NCI-H345 (cell line): ENCODE measurements around the gene CAND2.

ENCODE experiments used
- DNase-seq: peaks from one replicate; lab custom pipeline; 2025; lab: John Stamatoyannopoulos, UW

The CAND2 gene

DNA sequence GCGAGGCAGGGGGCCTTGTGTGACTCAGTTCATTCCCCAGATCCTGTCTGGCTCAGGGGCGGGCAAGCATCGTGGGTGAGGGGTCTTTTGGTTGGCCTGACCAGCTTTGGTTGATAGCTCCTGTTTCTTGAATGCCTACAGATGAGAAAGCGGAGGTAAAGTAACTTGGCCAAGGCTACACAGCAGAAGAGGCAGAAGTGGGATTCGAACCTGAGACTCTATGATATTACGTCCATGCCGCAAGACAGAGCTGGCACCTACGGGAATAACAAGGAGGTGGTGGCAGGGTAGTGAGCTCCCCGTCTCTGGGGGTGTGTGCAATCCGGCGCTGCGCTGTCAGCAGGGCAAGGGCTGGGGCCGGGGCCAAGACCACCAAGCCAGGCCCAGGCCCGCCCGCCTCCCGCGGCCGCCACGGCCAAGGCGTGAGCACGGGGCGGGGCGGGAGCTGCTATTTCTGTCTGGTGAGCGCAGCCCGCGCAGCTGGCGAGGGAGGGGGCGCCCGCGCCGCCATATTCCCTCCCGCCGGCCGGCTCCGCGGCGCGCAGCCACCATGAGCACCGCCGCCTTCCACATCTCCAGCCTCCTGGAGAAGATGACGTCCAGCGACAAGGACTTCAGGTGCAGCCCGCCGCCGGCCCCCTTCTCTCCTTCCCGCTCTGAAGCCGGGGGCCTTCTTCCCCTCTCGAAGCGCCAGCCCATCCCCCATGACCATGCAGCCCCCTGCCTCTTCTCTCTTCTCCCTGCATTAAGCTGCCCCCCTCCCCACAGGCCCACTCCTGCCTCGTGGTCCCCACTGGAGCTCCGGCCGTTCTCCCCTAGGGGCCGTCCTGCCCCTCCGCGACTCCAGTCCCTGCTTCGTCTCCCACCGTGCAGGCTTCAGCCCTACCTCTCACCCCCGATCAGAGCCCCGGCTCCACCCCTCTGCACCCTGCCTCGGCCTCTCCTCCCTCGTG lies at the start of gene CAND2:
TSS of gene CAND2 (plus strand) at position 510 of the 953 bp plus-strand sequence. CDS start at position 551, 41 bp downstream.
- peak; percentile 57 for DNase-seq

DNA sequence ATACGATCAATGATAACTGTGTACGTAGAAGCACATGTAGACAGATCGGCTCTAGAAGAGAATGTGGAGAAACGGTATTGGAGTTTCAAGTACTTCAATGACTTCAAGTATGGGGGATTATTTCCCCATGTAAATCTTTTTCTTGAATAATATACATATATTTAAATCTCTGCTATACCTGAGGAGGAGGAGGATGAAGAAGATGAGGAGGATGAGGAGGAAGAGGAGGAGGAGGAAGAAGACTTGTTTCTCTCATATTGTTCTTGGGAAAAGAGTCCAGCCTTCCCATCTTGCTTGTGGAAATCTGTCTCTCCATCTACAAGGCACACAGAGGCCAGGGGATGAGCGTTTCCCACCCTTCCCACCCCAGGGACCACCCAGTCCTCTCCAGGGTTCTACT lies 48.0 kb upstream of the CAND2 start:
- no peak for DNase-seq

DNA sequence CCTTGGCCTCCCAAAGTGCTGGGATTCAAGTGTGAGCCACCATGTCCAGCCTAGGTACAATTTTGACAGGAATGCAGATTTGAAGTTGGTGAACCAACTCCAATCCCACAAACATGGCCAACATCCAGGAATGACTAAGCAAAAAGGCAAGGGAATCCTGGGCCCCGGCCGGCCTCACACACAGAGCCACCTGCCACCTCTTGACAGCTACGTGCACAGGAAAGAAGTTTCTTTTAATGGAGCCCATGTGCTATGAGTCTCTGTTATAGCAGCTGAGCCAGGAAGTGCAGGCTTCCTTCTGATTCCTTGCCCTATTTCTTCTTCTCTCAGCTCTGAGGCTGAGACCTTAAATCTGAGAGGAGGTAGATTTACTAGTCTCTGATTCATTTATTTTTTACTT lies 46.3 kb upstream of the CAND2 start:
- DNase-seq: no peak

DNA sequence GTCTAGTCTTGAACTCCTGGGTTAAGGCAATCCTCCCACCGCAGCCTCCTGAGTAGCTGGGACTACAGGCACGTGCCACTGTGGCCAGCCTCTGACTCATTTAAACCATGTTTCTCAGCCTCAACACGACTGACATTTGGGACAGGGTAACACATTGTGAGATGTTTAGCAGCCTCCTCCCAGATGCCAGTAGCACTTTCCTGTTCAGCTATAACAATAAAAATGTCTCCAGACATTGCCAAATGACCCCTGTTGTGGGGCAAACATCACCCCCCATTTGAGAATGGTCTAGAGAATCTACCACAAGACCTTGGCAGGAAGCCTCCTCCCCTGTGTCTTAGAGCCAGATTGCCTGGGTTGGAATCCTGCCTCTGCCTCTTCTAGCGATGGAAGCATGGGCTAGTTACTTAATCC lies 45.8 kb upstream of the CAND2 start:
- DNase-seq: no peak

DNA sequence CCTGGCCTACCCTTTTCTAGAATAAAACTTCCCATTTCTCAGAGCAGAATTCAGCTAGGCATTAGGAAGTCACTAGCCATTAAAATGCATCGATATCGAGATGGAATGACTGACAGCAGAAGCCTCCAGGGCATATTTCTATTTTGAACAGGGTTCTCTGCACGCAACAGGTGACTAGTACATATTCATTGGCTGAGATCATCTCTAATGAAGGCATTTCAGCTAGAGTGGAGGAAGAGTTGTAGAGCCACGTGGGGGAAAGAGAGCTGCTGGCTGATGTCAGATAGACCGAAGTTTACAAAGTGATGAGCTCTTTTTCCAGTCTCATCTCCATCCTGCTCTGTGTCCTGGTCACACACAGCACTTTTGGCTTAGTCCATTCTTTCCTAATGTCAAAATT lies 44.9 kb upstream of the CAND2 start:
- DNase-seq: no peak

DNA sequence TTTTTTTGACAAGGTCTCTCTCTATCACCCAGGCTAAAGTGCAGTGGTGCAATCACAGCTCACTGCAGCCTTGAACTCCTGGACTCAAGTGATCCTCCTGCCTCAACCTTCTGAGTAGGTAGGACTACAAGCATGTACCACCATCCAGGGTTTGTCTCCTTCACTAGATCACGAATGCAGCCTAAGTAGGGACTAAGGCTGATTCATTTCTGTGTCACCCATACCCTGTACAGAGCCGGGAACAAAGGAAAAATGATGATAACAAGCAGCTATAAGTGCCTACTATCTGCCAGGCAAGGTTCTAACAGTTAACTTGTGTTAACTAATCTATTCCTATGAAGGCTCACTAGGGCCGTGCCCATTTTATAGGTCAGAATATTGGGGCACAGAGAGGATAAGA lies 44.4 kb upstream of the CAND2 start:
- DNase-seq: no peak

DNA sequence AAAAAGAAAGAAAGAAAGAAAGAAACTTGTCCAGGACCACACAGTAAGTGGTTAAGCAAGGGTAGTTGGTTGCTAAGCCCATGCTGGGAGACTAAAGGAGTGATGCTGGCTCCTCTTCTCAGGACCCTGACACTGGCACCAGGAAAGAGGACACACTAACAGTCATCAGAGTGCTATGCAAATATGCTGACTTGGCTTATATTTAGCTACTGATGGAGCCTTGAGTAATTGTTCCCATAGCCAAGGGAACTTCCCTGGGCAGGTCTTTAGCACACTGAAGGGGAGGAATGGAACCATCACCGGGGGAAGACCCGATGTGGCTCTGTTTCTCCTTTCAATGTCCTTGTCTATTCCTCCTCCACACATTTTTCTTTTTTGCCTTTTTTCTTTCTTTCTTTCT lies 43.7 kb upstream of the CAND2 start:
- no peak for DNase-seq

DNA sequence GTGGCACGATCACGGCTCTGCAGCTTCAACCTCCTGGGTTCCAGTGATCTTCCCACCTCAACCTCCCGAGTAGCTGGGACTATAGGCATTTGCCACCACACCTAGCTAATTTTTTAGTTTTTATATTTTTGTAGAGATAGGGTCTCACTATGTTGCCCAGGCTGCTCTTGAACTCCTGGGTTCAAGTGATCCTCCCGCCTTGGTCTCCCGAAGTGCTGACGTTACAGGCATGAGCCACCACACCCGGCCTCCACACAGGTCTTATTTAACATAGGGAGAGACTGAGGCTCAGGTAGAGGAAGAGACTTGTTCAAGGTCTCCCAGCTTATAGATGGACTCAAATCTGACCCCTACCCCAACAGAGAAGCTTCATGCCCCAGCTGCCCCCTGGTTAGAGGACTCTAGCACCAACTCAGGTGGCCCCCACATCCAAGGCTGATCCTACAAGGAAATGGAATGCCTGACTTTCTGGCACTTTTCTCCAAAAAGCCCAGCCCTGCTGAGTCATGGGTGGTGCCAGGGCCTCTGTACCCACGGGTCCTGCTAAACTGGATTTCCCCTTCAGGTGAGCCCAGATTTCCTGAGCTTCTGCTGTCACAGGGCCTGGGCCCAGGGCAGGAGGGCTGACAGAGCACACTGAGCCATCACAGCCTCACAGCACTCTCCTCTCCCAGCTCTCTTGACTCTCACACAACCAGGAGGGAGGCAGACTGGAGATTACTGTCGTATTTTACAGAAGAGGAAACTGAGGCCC lies 43.0 kb upstream of the CAND2 start:
- DNase-seq: no peak

DNA sequence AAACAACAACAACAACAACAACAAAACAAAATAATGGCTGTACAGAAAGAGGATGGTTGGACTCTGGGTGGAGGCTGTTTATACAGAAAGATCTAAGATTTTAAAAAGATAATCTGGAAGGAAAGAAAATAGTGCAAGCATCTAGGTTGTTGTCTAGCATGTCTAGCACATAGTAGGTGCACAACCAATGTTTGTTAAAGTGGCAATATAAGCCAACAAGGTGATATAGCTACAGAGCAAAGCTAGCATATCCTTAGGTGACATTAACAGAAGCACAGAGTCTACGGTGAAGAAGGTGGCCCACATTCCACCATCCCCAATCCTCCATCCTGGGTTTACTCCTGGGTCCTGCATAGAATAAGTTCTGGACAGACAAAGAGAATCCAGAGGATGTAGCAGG lies 42.2 kb upstream of the CAND2 start:
- DNase-seq: no peak

DNA sequence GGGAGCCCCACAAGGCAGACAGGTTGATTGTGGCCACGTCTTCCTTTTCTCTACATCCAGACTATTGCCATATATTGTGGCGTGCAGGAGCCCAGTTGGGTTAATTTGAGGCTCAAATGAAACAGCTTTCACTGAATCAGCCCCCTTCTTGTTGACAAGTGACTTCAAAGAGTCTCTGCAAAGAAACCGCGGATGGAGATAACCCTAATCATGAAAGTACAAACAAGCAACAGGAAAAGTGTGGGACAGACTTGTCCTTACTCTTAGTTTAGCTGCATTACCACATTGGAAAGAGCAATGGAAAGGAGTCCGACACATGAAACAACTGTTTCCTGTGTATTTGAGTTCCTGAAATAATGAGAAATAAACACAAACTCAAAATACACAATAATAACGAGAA lies 40.7 kb upstream of the CAND2 start:
- no peak for DNase-seq

DNA sequence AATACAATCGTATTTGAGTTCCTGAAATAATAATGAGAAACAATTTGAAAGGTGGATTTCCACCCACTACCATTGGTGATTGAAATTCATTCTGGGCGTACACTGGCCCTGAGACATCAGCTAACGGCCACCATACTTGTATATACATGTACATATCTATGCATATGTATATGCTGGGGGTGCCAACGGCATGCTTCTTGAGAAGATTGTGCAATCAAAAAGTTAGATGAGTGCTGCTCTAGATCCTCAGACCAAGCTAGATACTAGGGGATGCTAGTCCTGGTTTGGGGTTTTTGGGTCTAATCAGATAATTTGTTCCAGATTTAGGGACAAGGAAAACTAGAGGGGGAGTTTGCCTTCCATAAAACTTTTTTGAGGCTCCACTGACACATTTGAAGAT lies 40.3 kb upstream of the CAND2 start:
- no peak for DNase-seq

DNA sequence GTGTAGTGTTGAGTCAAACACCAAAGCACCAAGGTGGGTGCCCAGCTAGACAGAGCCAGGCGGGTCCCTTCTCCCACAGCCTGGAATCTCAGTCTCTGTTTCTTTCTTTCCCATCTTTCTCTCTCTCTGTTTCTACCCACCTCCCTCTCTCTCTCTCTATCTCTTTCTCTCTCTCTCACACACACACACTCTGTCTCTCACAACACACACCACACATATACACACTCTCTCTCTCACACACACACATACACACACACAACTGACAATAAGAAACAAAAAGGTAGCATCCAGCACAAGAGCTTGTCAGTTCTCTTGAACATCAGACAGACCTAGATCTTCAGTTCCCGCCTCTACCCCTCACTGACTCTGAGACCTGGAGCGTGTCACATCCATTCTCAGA lies 39.8 kb upstream of the CAND2 start:
- no peak for DNase-seq

DNA sequence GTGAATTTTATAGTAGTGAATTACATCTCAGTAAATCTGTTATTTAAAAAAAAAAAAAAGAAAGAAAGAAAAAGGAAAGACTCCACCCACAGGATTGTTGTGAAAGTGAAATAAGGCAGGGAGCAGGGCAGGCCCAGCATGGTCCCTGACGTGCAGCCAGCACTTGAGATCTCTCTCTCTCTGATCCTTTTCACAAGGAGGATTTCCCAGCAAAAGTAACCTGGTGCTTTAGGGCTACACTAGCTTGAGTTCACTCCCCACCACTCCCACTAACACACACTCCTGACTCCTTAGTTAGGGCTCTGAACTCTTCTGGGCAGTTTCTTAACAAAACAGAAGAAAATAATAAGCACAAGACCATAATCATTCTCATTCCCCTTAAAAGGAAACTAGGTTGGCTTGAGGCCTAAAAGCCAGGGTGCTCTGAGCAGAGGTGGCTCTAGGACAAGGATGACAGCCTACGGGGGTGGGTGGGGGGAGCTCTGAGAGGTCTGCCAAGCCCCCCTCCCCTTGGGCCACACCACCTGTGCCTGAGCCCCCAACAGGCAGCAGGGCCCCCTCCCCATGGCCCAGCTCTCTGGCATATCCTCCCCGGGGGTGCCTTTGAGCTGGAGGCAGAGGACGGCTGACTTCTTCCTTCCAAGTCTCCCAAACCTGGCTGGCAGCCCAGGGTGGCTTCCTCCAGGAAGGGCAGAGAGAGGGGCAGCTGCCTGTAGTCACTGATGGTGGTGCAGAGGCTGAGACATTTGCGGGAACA lies 38.3 kb upstream of the CAND2 start:
- DNase-seq: no peak

DNA sequence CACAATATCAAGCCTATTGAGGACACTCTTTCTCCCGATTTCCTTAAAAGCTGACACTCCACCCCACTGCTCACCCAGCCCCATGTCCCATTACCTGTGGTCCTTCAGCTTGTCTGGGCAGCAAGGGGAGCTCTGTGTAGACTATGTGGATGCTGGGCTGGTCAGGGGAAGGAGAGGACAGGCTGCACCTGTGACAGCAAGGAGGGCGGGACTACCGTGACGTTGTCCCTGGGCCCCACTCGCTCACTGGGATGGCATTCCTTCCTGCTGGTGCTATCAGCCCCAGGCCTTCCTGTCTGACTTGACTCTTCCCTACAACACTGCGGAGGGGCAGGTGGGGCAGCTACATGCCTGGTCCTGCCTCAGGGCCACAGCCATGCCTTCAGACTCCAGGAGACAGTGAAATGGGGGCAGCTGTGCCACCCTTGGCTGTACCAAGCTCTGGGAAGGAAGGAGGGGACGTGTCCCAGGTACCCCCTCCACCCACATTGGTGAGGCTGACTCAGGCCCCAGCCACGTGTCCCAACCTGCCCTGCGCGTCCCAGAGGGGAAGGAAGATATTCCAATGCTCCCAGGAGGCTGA lies 37.3 kb upstream of the CAND2 start, which contains the start of gene TMEM40:
TSS of gene TMEM40 (minus strand) at position 163 of the 583 bp plus-strand sequence. CDS start 9,427 bp downstream, outside the sequence.
- DNase-seq: no peak

DNA sequence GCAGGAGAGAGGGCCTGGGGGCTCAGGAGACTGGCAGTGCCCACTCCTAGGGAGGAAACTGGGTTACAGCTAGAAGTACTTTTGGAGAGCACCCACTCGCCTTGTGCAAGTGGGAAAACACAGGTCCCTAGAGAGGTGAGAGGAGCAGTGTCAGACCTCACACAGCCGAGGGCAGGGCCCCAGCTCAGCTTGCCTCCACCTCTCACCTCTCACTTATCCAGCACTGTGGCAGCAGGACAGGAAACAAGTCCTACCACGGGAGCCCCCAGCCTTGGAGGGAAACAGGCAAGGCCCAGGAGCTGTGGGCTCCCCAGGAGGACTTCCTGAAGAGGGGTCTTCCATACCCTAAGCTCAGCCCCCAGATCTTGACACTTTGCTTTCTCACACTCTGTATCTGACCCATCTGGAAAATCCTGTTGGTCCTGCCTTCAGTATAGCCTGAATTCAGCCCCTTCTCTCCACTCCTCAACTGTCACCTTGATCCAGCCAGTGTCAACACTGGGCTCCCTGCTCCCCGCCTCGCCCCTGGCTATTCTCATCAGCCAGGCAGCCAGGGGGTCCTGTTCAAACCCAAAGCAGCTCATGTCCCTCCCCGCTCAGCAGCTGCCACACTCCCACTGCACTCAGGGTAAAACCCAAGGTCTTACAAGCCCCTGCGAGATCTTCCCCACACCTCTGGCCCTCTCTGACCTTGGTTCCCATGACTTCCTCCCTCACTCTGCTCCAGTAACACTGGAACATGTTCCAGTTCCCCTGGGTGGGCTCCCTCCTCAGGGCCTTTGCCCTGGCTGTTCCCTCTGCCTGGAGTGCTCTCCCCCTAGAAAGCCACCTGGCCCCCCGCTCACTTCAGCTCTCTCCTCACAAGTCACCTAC lies 36.6 kb upstream of the CAND2 start:
- DNase-seq: no peak

DNA sequence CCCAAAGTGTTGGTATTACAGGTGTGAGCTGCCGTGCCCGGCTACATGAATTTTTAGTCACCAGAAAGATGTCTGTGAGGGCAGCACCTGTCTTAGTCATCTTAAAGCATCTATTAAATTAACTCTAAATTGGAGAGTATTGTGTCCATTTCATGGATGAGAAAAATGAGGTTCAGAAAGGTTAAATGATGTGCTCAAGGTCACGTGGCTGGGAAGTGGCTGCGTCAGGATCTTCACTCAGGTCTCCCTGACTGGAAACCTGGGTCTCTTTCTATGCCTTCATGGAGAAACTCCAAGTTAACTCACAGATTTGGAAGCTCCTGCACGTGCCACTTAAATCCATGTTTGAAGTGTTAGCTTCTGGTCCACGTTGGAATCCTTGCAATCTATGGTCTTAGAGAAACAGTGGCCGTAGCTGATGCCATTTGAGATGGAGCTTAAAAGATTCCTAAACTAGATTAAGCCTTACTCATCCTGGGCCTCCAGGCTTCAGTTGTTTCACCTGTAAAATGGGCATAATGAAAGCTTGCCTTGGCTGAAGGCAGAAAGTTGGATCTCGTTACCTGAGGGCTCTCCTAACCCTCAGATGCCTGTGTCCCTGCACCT lies 32.2 kb upstream of the CAND2 start:
- DNase-seq: no peak

DNA sequence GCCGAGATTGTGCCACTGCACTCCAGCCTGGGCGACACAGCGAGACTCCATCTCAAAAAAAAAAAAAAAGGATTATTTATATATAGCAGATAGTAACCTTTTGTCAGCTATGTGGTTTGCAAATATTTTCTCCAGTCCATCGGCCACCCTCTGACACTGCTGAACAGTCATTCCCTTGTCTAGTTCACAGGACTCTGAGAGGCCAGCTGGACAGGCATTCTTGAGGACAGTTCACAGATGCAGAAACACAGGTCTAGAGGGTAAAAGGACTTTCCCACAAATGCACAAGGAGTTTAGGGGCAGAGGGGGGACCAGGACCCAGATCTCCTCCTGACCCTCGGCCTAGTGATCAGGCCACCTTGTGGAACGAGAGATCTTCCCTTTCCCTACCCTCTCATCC lies 29.9 kb upstream of the CAND2 start:
- DNase-seq: no peak

DNA sequence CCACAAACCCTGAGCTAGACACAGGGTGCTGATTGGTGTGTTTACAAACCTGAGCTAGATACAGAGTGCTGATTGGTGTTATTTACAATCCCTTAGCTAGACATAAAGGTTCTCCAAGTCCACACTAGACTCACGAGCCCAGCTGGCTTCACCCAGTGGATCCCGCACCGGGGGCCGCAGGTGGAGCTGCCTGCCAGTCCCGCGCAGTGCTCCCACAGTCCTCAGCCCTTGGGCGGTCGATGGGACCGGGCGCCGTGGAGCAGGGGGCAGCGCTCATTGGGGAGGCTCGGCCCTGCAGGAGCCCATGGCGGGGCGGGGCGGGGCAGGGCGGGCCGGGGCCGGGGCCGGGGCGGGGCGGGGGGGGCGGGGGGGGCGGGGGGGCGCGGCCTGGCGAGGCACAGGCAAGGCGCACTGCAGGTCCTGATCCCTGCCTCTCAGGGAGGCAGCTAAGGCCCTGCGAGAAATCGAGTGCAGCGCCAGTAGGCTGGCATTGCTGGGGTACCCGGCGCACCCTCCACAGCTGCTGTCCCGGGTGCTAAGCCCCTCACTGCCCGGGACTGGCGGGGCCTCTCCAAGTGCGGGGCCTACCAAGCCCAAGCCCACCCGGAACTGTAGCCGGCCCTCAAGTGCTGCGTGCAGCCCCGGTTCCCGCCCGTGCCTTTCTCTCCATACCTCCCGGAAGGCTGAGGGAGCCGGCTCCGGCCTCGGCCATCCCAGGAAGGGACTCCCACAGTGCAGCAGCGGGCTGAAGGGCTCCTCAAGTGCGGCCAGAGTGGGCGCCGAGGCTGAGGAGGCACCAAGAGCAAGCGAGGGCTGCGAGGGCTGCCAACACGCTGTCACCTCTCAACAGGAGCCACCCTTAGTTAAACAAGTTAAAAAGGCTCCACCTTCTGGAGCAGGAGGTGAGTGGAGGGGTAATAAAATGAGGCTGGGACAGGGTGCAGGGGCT lies 27.6 kb upstream of the CAND2 start:
- no peak for DNase-seq

DNA sequence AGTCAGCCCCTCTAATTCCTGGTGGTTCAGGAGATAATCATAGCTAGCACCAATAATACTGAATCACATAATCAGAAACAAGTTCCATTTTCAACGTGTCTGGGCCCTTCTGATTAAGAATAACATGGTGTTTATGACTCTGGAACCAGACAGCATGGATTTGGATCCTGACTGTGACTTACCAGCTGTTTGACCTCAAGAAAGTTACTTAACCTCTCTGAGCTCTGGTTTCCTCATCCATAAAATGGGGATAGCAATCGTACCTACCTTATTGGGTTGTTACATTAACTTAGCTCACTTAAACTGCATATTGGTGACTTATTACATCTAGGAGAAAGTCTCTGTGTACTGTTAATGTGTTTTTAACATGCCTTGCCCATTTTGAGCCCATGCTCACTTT lies 26.7 kb upstream of the CAND2 start:
- no peak for DNase-seq
